PC-3 (cell line): ENCODE data around the gene BCL2L11. TPM values are rescaled to one million over a fixed set of nuclear protein-coding genes. Genes with fewer than 3 reads are reported as not detected.

ENCODE experiments used
- ATAC-seq: fragments of 200-7000 bp; cut with Tn5 transposase; 2 replicates; pipeline ENCODE4 v1.9.1; 2020; ENCODE audit warnings: mild to moderate bottlenecking, moderate library complexity
- BruUV-seq: library from RNA; stranded (reverse); fragments of 400-500 nt; replicated peaks from 2 replicates; lab custom pipeline; 2021; lab: Mats Ljungman, UMichigan
- CTCF ChIA-PET: fragments of 300-600 bp; sonication (Branson Sonifier 250); formaldehyde crosslinking; loops from one replicate; lab custom pipeline; 2022; ENCODE audit warnings: antibody characterized with exemption; lab: Charles Lee
- POLR2A ChIA-PET: fragments of 300-600 bp; sonication (Branson Sonifier 250); formaldehyde crosslinking; loops from one replicate; lab custom pipeline; 2022; ENCODE audit warnings: antibody characterized with exemption; ENCODE audit not compliant: unreplicated experiment; lab: Charles Lee
- DNase-seq: peaks from one replicate; pipeline ENCODE4 v3.0.0-alpha.2; 2015
- H2AFZ ChIP-seq: fragments of 300-600 bp; sonication (generic); 2 replicates; pipeline ENCODE4 v1.6.0; 2016; ENCODE audit warnings: antibody characterized with exemption, low read length
- H3F3A ChIP-seq: fragments of 300-600 bp; sonication (generic); one replicate; pipeline ENCODE4 v1.6.0; 2017; ENCODE audit warnings: antibody characterized with exemption, low read length, control low read depth, mild to moderate bottlenecking; ENCODE audit not compliant: unreplicated experiment
- H3K27ac ChIP-seq: fragments of 300-600 bp; sonication (generic); 2 replicates; pipeline ENCODE4 v1.5.1; 2016; ENCODE audit warnings: mild to moderate bottlenecking, low read length
- H3K27me3 ChIP-seq: fragments of 300-600 bp; sonication (generic); 2 replicates; pipeline ENCODE4 v1.6.1; 2016; ENCODE audit warnings: low read length, mixed read lengths
- H3K36me3 ChIP-seq: fragments of 300-600 bp; sonication (generic); 2 replicates; pipeline ENCODE4 v1.6.1; 2016; ENCODE audit warnings: low read depth, mixed run types, low read length, mixed read lengths
- H3K4me1 ChIP-seq: fragments of 300-600 bp; sonication (generic); 2 replicates; pipeline ENCODE4 v1.5.1; 2016; ENCODE audit warnings: low read length; ENCODE audit not compliant: insufficient read depth
- H3K4me2 ChIP-seq: fragments of 300-600 bp; sonication (generic); 2 replicates; pipeline ENCODE4 v1.6.0; 2016; ENCODE audit warnings: low read length
- H3K4me3 ChIP-seq: fragments of 300-600 bp; sonication (generic); 2 replicates; pipeline ENCODE4 v1.5.1; 2016; ENCODE audit warnings: mild to moderate bottlenecking, low read length, mixed read lengths
- H3K79me2 ChIP-seq: fragments of 300-600 bp; sonication (generic); 2 replicates; pipeline ENCODE4 v1.6.1; 2017; ENCODE audit warnings: low read length, mixed read lengths
- H3K9ac ChIP-seq: fragments of 300-600 bp; sonication (generic); 2 replicates; pipeline ENCODE4 v1.6.0; 2016; ENCODE audit warnings: mild to moderate bottlenecking, low read length
- H3K9me2 ChIP-seq: fragments of 300-600 bp; sonication (generic); replicated peaks from 2 replicates; pipeline ENCODE4 v1.6.1; 2016; ENCODE audit warnings: mixed run types, low read length, mixed read lengths
- H3K9me3 ChIP-seq: fragments of 300-600 bp; sonication (generic); 2 replicates; pipeline ENCODE4 v1.6.1; 2016; ENCODE audit warnings: low read length, mixed read lengths
- H4K20me1 ChIP-seq: fragments of 300-600 bp; sonication (generic); 2 replicates; pipeline ENCODE4 v1.6.1; 2016; ENCODE audit warnings: low read length, mixed read lengths
- EZH2 ChIP-seq: fragments of 300-600 bp; sonication (generic); IDR thresholded peaks from one replicate; pipeline ENCODE4 v1.6.1; 2017; ENCODE audit warnings: antibody characterized with exemption, mild to moderate bottlenecking, low read length; ENCODE audit not compliant: unreplicated experiment
- EZH2phosphoT487 ChIP-seq: fragments of 300-600 bp; sonication (generic); IDR thresholded peaks from 2 replicates; pipeline ENCODE4 v1.6.1; 2018; ENCODE audit warnings: mild to moderate bottlenecking, antibody characterized with exemption, low read length, borderline replicate concordance
- intact Hi-C: fragments of 100-400 bp; cut with micrococcal nuclease; formaldehyde crosslinking; loops from 2 replicates; pipeline ENCODE4 v1.9.0; 2023
- total RNA-seq: library from RNA; depleted of rRNA; stranded (reverse); fragments of >200 nt; gene quantifications from 2 replicates; pipeline ENCODE4 v1.2.3, GENCODE V29; 2014
- TF ChIP-seq, protein P1 (sequence below): fragments of 300-600 bp; sonication (generic); conservative IDR thresholded peaks from 2 replicates; pipeline ENCODE4 v1.5.1; 2017; ENCODE audit warnings: antibody characterized with exemption, low read depth, mild to moderate bottlenecking, low read length

Gene BCL2L11
- total RNA-seq, 1 experiment from 2014 or later: 11.3 TPM

DNA sequence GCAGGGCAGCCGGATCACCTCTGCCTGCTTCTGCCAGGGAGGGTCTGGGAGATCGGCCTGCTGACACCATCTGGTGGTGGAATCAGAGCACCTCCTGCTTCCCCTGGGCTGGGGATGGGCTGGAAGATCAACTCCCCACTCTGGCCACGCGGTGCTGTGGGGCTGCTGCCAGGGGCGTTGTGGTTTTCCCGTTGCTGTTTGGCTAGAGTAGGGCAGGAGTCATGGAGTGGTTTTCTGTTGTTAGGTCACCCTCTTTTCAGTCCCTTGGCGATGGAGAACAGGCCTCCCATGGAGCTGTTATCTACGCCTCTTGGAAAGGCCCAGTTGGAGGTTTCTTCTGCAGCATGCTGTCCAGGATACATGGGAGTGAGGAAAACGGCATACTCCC, 15.2 kb downstream of the BCL2L11 start:
- no peak overlapping the region for H3K27ac ChIP-seq
- H3F3A ChIP-seq: no peaks in the 10 kb centered on the region
- H3K79me2 ChIP-seq: peaks cover 84% of the 10 kb centered on the region
- peaks cover 10% of the 10 kb centered on the region for H3K36me3 ChIP-seq
- H4K20me1 ChIP-seq: peaks cover 24% of the 10 kb centered on the region; the same call in 1 of the 2 replicates
- ChIA-PET POLR2A (no interaction called here), CTCF (no interaction called here)
- DNase-seq: peak; percentile 50
- no peak for TF ChIP-seq EZH2phosphoT487
- TF ChIP-seq EZH2: no peak
- TF ChIP-seq, protein P1, sequence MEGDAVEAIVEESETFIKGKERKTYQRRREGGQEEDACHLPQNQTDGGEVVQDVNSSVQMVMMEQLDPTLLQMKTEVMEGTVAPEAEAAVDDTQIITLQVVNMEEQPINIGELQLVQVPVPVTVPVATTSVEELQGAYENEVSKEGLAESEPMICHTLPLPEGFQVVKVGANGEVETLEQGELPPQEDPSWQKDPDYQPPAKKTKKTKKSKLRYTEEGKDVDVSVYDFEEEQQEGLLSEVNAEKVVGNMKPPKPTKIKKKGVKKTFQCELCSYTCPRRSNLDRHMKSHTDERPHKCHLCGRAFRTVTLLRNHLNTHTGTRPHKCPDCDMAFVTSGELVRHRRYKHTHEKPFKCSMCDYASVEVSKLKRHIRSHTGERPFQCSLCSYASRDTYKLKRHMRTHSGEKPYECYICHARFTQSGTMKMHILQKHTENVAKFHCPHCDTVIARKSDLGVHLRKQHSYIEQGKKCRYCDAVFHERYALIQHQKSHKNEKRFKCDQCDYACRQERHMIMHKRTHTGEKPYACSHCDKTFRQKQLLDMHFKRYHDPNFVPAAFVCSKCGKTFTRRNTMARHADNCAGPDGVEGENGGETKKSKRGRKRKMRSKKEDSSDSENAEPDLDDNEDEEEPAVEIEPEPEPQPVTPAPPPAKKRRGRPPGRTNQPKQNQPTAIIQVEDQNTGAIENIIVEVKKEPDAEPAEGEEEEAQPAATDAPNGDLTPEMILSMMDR: peak; percentile 49; the same call in 1 of the 2 replicates
- H3K9me3 ChIP-seq: no peaks in the 10 kb centered on the region
- no peaks in the 10 kb centered on the region for H3K9me2 ChIP-seq
- H3K4me2 ChIP-seq: no peak overlapping the region
- no peak overlapping the region for H3K4me3 ChIP-seq
- H3K9ac ChIP-seq: no peak overlapping the region
- peak; percentile 61 for ATAC-seq
- no peaks in the 10 kb centered on the region for H3K27me3 ChIP-seq
- H2AFZ ChIP-seq: no peak overlapping the region
- peaks cover 36% of the 10 kb centered on the region for H3K4me1 ChIP-seq
- no TSS peak for BruUV-seq
- intact Hi-C loops: no loop called here

DNA sequence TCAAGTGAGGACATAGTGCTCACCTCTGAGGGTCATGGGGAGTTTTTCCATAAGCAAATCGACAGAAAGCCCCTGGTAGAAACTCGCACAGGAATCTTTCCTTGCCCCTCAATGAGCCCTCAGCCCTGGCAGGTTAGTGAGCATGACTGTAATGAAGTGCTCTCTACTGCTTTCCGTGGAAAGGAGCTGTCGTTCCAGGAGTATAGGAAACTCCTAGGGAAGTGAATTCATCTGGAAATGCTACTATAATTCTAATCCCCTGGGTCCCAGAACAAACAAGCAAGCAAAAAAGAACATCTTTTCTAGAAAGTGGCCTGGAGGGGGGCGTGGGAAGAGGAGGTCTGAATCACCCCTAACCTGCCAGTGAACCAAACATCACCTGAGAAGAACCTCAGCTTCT, 18.1 kb downstream of the BCL2L11 start:
- H3K4me3 ChIP-seq: no peak overlapping the region
- H3K27ac ChIP-seq: peak overlapping the region; percentile 93
- no peaks in the 10 kb centered on the region for H3K27me3 ChIP-seq
- peak overlapping the region; percentile 56 for H3K4me2 ChIP-seq
- no peak for ATAC-seq
- peaks cover 11% of the 10 kb centered on the region for H3K36me3 ChIP-seq
- peaks cover 40% of the 10 kb centered on the region for H3K4me1 ChIP-seq
- POLR2A ChIA-PET: no interaction called here
- no peaks in the 10 kb centered on the region for H3F3A ChIP-seq
- TF ChIP-seq EZH2phosphoT487: no peak
- no peaks in the 10 kb centered on the region for H3K9me3 ChIP-seq
- CTCF ChIA-PET: no interaction called here
- BruUV-seq: no TSS peak
- no peak overlapping the region for H3K9ac ChIP-seq
- no peaks in the 10 kb centered on the region for H3K9me2 ChIP-seq
- intact Hi-C loops: no loop called here
- H4K20me1 ChIP-seq: peaks cover 24% of the 10 kb centered on the region; the same call in 1 of the 2 replicates
- no peak for DNase-seq
- H3K79me2 ChIP-seq: peaks cover 79% of the 10 kb centered on the region
- H2AFZ ChIP-seq: no peak overlapping the region

DNA sequence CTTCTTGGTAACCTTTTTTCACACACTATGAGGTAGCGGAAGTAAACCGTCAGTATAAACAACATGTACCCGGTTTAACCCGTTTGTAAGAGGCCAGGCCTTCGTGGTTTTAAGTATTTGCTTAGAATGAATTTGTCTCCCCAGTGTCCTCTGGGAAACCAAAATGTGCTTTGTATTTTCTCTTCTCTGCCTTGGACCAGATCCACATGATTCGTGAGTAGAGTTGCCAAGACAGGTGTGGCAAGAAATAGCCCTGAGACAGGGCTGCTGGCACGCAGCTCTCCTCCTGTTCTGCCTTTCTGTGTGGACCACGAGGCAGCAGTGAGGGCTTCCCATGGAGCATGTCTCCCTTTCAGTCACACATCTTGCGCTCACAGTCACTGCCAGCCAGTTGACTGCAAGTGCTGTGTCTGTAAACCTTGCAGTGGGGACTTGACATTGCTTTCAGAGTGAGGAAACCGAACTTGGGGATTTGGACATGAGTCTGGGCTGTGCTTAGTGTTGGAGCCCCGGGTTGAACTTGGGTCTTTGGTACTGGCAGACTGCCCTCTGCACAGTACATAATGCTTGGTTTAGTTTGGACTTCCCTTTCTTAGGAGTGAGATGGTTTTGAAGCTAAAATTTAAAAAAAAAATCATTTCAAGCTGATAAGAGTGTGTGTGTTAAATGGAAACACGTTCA, 19.1 kb downstream of the BCL2L11 start:
- Histone ChIP-seq H2AFZ (no peak overlapping the region), H3K4me2 (peak overlapping the region; percentile 56), H3K9ac (peak overlapping the region; percentile 68), H3K27me3 (no peaks in the 10 kb centered on the region), H3K4me1 (peaks cover 40% of the 10 kb centered on the region), H3K4me3 (0 out of 2 replicates have a peak overlapping the region, but pooled peaks have one; percentile 7), H3K9me3 (no peaks in the 10 kb centered on the region), H4K20me1 (peaks cover 19% of the 10 kb centered on the region; the same call in 1 of the 2 replicates), H3F3A (no peaks in the 10 kb centered on the region), H3K27ac (peak overlapping the region; percentile 93), H3K79me2 (peaks cover 77% of the 10 kb centered on the region), H3K9me2 (no peaks in the 10 kb centered on the region), H3K36me3 (peaks cover 11% of the 10 kb centered on the region)
- no TSS peak for BruUV-seq
- POLR2A ChIA-PET: no interaction called here
- ATAC-seq: peak; percentile 67
- TF ChIP-seq, protein P1: no peak
- DNase-seq: peak; percentile 92
- intact Hi-C loops: no loop called here
- CTCF ChIA-PET: no interaction called here
